ENCODE data around the gene AK1. TPM values are rescaled to one million over a fixed set of nuclear protein-coding genes. Genes with fewer than 3 reads are reported as not detected.

Gene AK1
- total and polyA plus RNA-seq, 9 of the 15 experiments (the other 6 are each of a cell fraction or from before 2014, with no cell fraction given): 10.1 to 71.8 (median 39.0) TPM

DNA sequence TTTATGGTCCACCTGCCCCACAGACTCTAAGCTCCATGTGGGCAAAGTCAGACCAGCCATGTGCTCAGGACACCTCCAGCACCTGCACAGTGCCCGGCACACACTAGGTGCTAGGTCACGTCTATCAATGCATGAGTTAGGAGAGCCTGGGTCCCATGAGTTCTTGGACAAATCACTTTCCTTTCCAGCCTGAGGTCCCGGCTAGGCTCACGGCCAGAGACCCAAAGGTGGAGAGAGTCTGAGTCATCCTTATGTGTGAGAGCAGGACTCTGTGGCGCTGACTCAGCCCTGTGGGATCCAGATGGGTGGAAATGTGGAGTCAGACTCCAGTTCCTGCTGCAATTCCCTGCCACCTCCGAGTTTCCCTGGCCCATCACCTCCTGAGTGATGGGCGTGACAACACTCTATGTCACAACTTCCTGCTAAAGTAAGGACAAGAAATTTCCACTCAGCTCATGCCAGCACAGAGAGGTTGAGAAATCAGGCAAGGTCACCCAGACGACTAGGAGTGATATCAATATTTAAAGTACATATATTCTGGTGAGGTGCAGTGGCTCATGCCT is 41.9 kb upstream of the AK1 start (continued):
- TF ChIP-seq ZNF41 (CRISPR knock-in tag; conservative IDR thresholded peaks at IDR 0.05) (no peak), ZFX (CRISPR knock-in tag; IDR thresholded peaks at IDR 0.05) (no peak), C11orf30 (IDR thresholded peaks at IDR 0.05; ENCODE audit: low read depth) (peak; percentile 95), ZNF57 (CRISPR knock-in tag; IDR thresholded peaks at IDR 0.05) (no peak), BCL6 (CRISPR knock-in tag; IDR thresholded peaks at IDR 0.05) (no peak), RCOR1 (IDR thresholded peaks at IDR 0.05; ENCODE audit: borderline replicate concordance in 1 of 2, low read depth in 2 of 2, low read length in 2 of 2) (0 out of 4 replicates have a peak, but pooled peaks of 1 of the 2 experiments have one; percentile 37), THRAP3 (IDR thresholded peaks at IDR 0.05; ENCODE audit: borderline replicate concordance) (no peak), EZH2 (IDR thresholded peaks at IDR 0.05; ENCODE audit: borderline replicate concordance, low read depth, low read length) (no peak), DACH1 (IDR thresholded peaks at IDR 0.05; ENCODE audit: partially characterized antibody) (no peak), KLF6 (CRISPR knock-in tag; IDR thresholded peaks at IDR 0.05; ENCODE audit: borderline replicate concordance) (no peak), NR2C2 (CRISPR knock-in tag; IDR thresholded peaks at IDR 0.05) (no peak), NR2C2 (tag; IDR thresholded peaks at IDR 0.05) (peak; percentile 22; the same call in 1 of the 2 replicates), MAZ (CRISPR knock-in tag; conservative IDR thresholded peaks at IDR 0.05 in 1 of 2, IDR thresholded peaks at IDR 0.05 in 1 of 2) (no peak), CEBPG (CRISPR knock-in tag; IDR thresholded peaks at IDR 0.05) (peak; percentile 57), CEBPG (tag; conservative IDR thresholded peaks at IDR 0.05 in 1 of 2, IDR thresholded peaks at IDR 0.05 in 1 of 2) (peak; percentile 66 to 82), MEF2A (IDR thresholded peaks at IDR 0.05; ENCODE audit: control insufficient read depth, low read depth, low read length) (no peak), ZNF217 (CRISPR knock-in tag; IDR thresholded peaks at IDR 0.05) (no peak), JUN (IDR thresholded peaks at IDR 0.05; ENCODE audit: borderline replicate concordance, low read depth, low read length) (peak; percentile 91), JUN (CRISPR knock-in tag; IDR thresholded peaks at IDR 0.05; ENCODE audit: borderline replicate concordance) (peak; percentile 90; the same call in 1 of the 2 replicates), SREBF1 (IDR thresholded peaks at IDR 0.05; ENCODE audit: borderline replicate concordance, low read depth, low read length) (no peak), ILF3 (IDR thresholded peaks at IDR 0.05; ENCODE audit: borderline replicate concordance) (no peak), MCM2 (IDR thresholded peaks at IDR 0.05; ENCODE audit: low read depth) (no peak), NRF1 (conservative IDR thresholded peaks at IDR 0.05 in 1 of 2, IDR thresholded peaks at IDR 0.05 in 1 of 2) (peak; percentile 23 to 50; a peak in 2 of 4 replicates), STAG1 (CRISPR knock-in tag; IDR thresholded peaks at IDR 0.05; ENCODE audit: borderline replicate concordance) (no peak), USF1 (CRISPR knock-in tag; IDR thresholded peaks at IDR 0.05) (no peak), SNRNP70 (optimal IDR thresholded peaks at IDR 0.05; ENCODE audit: low read depth, low read length) (no peak), ZNF668 (CRISPR knock-in tag; IDR thresholded peaks at IDR 0.05) (no peak), PHTF2 (CRISPR knock-in tag; IDR thresholded peaks at IDR 0.05) (no peak)
- TF ChIP-seq, protein P1, sequence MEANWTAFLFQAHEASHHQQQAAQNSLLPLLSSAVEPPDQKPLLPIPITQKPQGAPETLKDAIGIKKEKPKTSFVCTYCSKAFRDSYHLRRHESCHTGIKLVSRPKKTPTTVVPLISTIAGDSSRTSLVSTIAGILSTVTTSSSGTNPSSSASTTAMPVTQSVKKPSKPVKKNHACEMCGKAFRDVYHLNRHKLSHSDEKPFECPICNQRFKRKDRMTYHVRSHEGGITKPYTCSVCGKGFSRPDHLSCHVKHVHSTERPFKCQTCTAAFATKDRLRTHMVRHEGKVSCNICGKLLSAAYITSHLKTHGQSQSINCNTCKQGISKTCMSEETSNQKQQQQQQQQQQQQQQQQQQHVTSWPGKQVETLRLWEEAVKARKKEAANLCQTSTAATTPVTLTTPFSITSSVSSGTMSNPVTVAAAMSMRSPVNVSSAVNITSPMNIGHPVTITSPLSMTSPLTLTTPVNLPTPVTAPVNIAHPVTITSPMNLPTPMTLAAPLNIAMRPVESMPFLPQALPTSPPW (CRISPR knock-in tag; IDR thresholded peaks at IDR 0.05): no peak
